ENCODE data around the gene CSNK1E.

Gene CSNK1E

GRCh38 chr22:38272373-38273134 is 44.7 kb downstream of the CSNK1E start, which contains the start of gene TMEM184B:
TSS of gene TMEM184B (minus strand) at chr22:38273010. CDS start at chr22:38247961, 25,049 bp downstream.
- peak; percentile 74 for DNase-seq (ENCODE audit: low read depth)
- H3K4me3 ChIP-seq (ENCODE audit: low read depth, low read length): peak within 1 kb of the TSS; percentile 89
- no peak for TF ChIP-seq CTCF (conservative IDR thresholded peaks at IDR 0.05; ENCODE audit: low read depth, low read length)

- H3K4me3 ChIP-seq (ENCODE audit: low read depth, low read length): peak overlapping the region; percentile 89
- DNase-seq (ENCODE audit: low read depth): no peak
- no peak for TF ChIP-seq CTCF (conservative IDR thresholded peaks at IDR 0.05; ENCODE audit: low read depth, low read length)
Observed at GRCh38 chr22:38271927-38272372, 45.3 kb downstream of the CSNK1E start.

- DNase-seq (ENCODE audit: low read depth): no peak
- no peak for TF ChIP-seq CTCF (conservative IDR thresholded peaks at IDR 0.05; ENCODE audit: low read depth, low read length)
- peak overlapping the region; percentile 89 for H3K4me3 ChIP-seq (ENCODE audit: low read depth, low read length)
Observed at GRCh38 chr22:38271101-38271500, 46.1 kb downstream of the CSNK1E start.

GRCh38 chr22:38270091-38270992 is 46.9 kb downstream of the CSNK1E start:
- H3K4me3 ChIP-seq (ENCODE audit: low read depth, low read length): peak overlapping the region; percentile 89
- TF ChIP-seq CTCF (conservative IDR thresholded peaks at IDR 0.05; ENCODE audit: low read depth, low read length): no peak
- DNase-seq (ENCODE audit: low read depth): peak; percentile 50

- DNase-seq (ENCODE audit: low read depth): no peak
- TF ChIP-seq CTCF (conservative IDR thresholded peaks at IDR 0.05; ENCODE audit: low read depth, low read length): no peak
- H3K4me3 ChIP-seq (ENCODE audit: low read depth, low read length): no peak overlapping the region
Observed at GRCh38 chr22:38269466-38269865, 47.8 kb downstream of the CSNK1E start.

GRCh38 chr22:38267086-38267485 is 50.1 kb downstream of the CSNK1E start:
- peak; percentile 72 for DNase-seq (ENCODE audit: low read depth)
- TF ChIP-seq CTCF (conservative IDR thresholded peaks at IDR 0.05; ENCODE audit: low read depth, low read length): no peak
- no peak overlapping the region for H3K4me3 ChIP-seq (ENCODE audit: low read depth, low read length)
